Mucosa of descending colon (tissue), 3 donors: ENCODE data around the gene MEGF8. TPM values are rescaled to one million over a fixed set of nuclear protein-coding genes. Genes with fewer than 3 reads are reported as not detected.

Experiments
- ATAC-seq: fragments of 200-7000 bp; cut with Tn5 transposase; one replicate; pipeline ENCODE4 v1.9.1; 2020; ENCODE audit warnings: mild to moderate bottlenecking, moderate library complexity
- DNase-seq, 3 donors: peaks; one replicate each; pipeline ENCODE4 v3.0.0-alpha.2; 2020
- H3K36me3 ChIP-seq: fragments of 200-600 bp; one replicate; pipeline ENCODE4 v1.8.0; 2021; ENCODE audit warnings: low read depth, mild to moderate bottlenecking
- H3K4me1 ChIP-seq: fragments of 200-600 bp; one replicate; pipeline ENCODE4 v1.8.0; 2021; ENCODE audit warnings: low read depth, mild to moderate bottlenecking
- H3K4me3 ChIP-seq: fragments of 200-600 bp; one replicate; pipeline ENCODE4 v1.8.0; 2021; ENCODE audit warnings: mild to moderate bottlenecking
- H3K9me3 ChIP-seq: fragments of 200-600 bp; one replicate; pipeline ENCODE4 v1.8.0; 2021; ENCODE audit warnings: mild to moderate bottlenecking
- intact Hi-C, 2 donors: fragments of 100-400 bp; cut with DNase I in 1 of 2; cut with micrococcal nuclease in 1 of 2; formaldehyde crosslinking; loops; one replicate each; pipeline versions ENCODE4 v1.11.0 to v1.11.1; 2022; cut with DNase I, micrococcal nuclease
- microRNA-seq: library from miRNA; unstranded; fragments of <30 nt; microRNA quantifications from one replicate; pipeline ENCODE4, GENCODE V29; 2019
- total RNA-seq, 3 donors: library from RNA; stranded (reverse); fragmentation: NEBNext Ultra II Directional in 2 of 3; extraction: Animal tissue kit (Norgen Biotek cat#: 25700) in 2 of 3; gene quantifications; one replicate each; pipeline versions ENCODE4 v1.2.1 to v1.2.4, GENCODE V29; 2021 to 2023
- TF ChIP-seq, protein P1 (sequence below): fragments of 200-600 bp; IDR thresholded peaks from one replicate; pipeline ENCODE4 v1.8.0; 2022; ENCODE audit warnings: antibody characterized with exemption, mild to moderate bottlenecking
- donor health status: DM: no; HTN: no; CAD: no; lungs with moderate emphysema.
- donor health status: DM: no; HTN: no; CAD: no.
- donor health status: DM: no; HTN: yes; CAD: no.

The MEGF8 gene
- total RNA-seq, 3 donors from 2014 or later = 17.6 to 27.0 (median 23.9) TPM

DNA sequence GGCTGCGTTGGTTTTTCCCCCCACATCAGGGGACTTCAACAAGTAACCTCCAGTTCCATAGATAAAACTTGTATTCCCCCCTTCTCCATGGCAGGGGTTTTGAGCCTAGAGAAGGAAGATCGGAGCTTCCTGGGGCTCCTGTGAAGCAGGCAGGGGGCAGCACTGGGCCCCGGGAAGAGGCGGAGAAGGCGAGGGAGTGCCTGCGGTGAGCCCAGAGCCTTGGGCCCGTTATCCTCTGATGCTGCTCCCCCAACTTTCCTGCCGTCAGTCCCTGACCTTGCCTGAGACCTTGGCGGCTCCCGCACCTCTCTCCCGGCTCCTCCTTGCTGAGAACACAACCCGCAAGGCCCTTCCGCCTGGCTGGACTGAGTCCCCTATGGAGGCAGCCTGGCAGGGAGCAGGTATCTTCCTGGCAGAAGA, 99.3 kb downstream of the MEGF8 start:
- Histone ChIP-seq H3K4me3 (no peak overlapping the region), H3K9me3 (no peaks in the 10 kb centered on the region), H3K36me3 (no peaks in the 10 kb centered on the region), H3K4me1 (peaks cover 8% of the 10 kb centered on the region)
- DNase-seq (no peak), ATAC-seq (no peak)
- TF ChIP-seq, protein P1, sequence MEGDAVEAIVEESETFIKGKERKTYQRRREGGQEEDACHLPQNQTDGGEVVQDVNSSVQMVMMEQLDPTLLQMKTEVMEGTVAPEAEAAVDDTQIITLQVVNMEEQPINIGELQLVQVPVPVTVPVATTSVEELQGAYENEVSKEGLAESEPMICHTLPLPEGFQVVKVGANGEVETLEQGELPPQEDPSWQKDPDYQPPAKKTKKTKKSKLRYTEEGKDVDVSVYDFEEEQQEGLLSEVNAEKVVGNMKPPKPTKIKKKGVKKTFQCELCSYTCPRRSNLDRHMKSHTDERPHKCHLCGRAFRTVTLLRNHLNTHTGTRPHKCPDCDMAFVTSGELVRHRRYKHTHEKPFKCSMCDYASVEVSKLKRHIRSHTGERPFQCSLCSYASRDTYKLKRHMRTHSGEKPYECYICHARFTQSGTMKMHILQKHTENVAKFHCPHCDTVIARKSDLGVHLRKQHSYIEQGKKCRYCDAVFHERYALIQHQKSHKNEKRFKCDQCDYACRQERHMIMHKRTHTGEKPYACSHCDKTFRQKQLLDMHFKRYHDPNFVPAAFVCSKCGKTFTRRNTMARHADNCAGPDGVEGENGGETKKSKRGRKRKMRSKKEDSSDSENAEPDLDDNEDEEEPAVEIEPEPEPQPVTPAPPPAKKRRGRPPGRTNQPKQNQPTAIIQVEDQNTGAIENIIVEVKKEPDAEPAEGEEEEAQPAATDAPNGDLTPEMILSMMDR = no peak
- intact Hi-C loops = no loop called here

DNA sequence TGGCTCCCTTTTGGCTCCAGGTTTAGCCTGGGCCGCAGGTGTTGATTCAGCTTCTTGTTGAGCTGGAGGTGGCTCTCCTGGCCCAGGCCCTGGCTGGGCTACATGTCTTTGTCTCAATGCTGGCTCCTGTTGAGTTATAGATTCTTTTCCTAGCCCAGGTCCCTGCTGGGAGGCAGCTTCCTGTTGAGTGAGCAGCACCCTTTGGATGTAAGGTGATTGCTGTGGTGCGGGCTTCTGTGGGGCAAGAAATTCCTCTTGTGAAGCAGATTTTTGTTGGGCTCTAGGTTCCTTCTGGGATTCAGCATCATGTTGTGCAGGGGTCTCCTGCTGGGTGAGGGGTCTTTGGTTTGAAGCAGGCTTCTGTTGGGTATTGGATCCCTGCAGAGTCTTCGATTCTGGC, 101.2 kb downstream of the MEGF8 start:
- DNase-seq = no peak
- TF ChIP-seq, protein P1 = no peak
- H3K4me3 ChIP-seq = no peak overlapping the region
- no peak for ATAC-seq
- H3K36me3 ChIP-seq = no peaks in the 10 kb centered on the region
- H3K4me1 ChIP-seq = peaks cover 8% of the 10 kb centered on the region
- H3K9me3 ChIP-seq = no peaks in the 10 kb centered on the region
- intact Hi-C loops = no loop called here

DNA sequence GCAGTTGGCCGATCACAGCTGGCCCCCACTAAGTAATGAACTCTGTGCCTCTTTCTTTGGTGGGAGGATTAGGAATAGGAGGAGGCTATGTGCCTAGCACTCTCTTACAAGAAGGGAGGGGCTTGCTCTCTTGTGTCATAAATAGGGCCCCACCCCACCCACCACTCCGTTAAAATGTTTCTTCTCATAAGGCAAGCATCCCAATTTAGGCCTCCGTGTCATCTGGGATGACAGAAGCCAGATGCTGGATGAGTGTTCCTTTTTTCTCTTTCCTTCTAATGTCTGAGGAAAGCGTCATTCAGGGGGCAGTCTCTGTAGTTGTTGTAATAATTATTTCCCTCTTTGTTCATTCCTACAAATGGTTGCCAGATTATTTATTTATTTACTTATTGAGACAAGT, 101.9 kb downstream of the MEGF8 start, which contains the start of gene LIPE:
TSS of gene LIPE (minus strand) at position 76 of the 400 bp plus-strand sequence. CDS start 239 bp downstream, outside the sequence.
- no peaks in the 10 kb centered on the region for H3K36me3 ChIP-seq
- ATAC-seq (no peak), DNase-seq (no peak)
- H3K4me1 ChIP-seq = peaks cover 8% of the 10 kb centered on the region
- TF ChIP-seq, protein P1 = no peak
- no peak within 1 kb of the TSS for H3K4me3 ChIP-seq
- H3K9me3 ChIP-seq = no peaks in the 10 kb centered on the region
- intact Hi-C loops = no loop called here

Small RNA genes within 50 kb of the gene (microRNA-seq; reads per million reads assigned to microRNA genes)
- gene MIR8077 = not detected

Other genes starting within 250 kb of the MEGF8 start
- gene ZNF574, start 249.5 kb upstream of the MEGF8 start, total RNA-seq = 10 to 100 TPM; 11.2 to 17.5 (median 17.0) TPM
- 1 to 10 TPM; 3.9 to 6.8 (median 6.1) TPM for gene POU2F2, start 193.2 kb upstream of the MEGF8 start, total RNA-seq
- gene DEDD2, start 108.0 kb upstream of the MEGF8 start, total RNA-seq = 10 to 100 TPM; 28.0 to 40.1 (median 35.7) TPM
- gene ZNF526, start 105.3 kb upstream of the MEGF8 start, total RNA-seq = 10 to 100 TPM in 2 of 3 donors, 1 to 10 TPM in 1; 9.9 to 13.4 (median 10.4) TPM
- gene GSK3A, start 83.0 kb upstream of the MEGF8 start, total RNA-seq = 10 to 100 TPM; 41.8 to 52.0 (median 46.9) TPM
- 10 to 100 TPM; 35.7 to 75.2 (median 42.0) TPM for gene ERF, start 70.5 kb upstream of the MEGF8 start, total RNA-seq
- 10 to 100 TPM; 47.3 to 78.0 (median 50.0) TPM for gene CIC, start 56.4 kb upstream of the MEGF8 start, total RNA-seq
- gene PRR19, start 23.5 kb upstream of the MEGF8 start, total RNA-seq = 1 to 10 TPM in 1 of 3 donors, not detected in 2; 1.0 TPM
- gene PAFAH1B3, start 23.0 kb upstream of the MEGF8 start, total RNA-seq = 10 to 100 TPM; 15.3 to 32.6 (median 22.9) TPM
- under 1 TPM in 2 of 3 donors, not detected in 1; 0.17 to 0.63 TPM for gene TMEM145, start 12.3 kb upstream of the MEGF8 start, total RNA-seq
- gene CNFN, start 64.7 kb downstream of the MEGF8 start, total RNA-seq = 1 to 10 TPM; 1.7 to 4.0 (median 3.6) TPM
- gene LIPE, start 101.8 kb downstream of the MEGF8 start, total RNA-seq = 10 to 100 TPM in 2 of 3 donors, 1 to 10 TPM in 1; 7.9 to 11.7 (median 10.0) TPM
- not detected for gene CXCL17, start 117.3 kb downstream of the MEGF8 start, total RNA-seq
- gene CEACAM1, start 202.8 kb downstream of the MEGF8 start, total RNA-seq = 1,000 to 10,000 TPM in 2 of 3 donors, 100 to 1,000 TPM in 1; 591 to 2,323 (median 1,343) TPM